Body of pancreas (tissue), 4 donors: ENCODE measurements around the gene GNAI1.

Source experiments
- CTCF ChIP-seq, 7 experiments: fragments of 450-650 bp in 4 of 7; fragments of 200-600 bp in 3 of 7; sonication (generic) in 3 of 7; IDR thresholded peaks; one replicate each; pipeline ENCODE4 v1.5.1; 2016 to 2019; ENCODE audit warnings: antibody characterized with exemption in 7 of 7
- POLR2A ChIP-seq, 3 donors: fragments of 450-650 bp; IDR thresholded peaks; one replicate each; pipeline ENCODE4 v1.6.1; 2016; ENCODE audit warnings: antibody characterized with exemption in 3 of 3, mild to moderate bottlenecking in 2 of 3

GRCh38 chr7:80114159-80114558 is 20.5 kb upstream of the GNAI1 start:
- TF ChIP-seq CTCF (IDR thresholded peaks at IDR 0.05) (no peak), POLR2A (IDR thresholded peaks at IDR 0.05) (no peak)
